Measurements from ENCODE around the gene NTN5. TPM values are rescaled to one million over a fixed set of nuclear protein-coding genes. Genes with fewer than 3 reads are reported as not detected.

NTN5 gene
- total RNA-seq, 1 experiment from 2014 or later, result 0.55 TPM

DNA sequence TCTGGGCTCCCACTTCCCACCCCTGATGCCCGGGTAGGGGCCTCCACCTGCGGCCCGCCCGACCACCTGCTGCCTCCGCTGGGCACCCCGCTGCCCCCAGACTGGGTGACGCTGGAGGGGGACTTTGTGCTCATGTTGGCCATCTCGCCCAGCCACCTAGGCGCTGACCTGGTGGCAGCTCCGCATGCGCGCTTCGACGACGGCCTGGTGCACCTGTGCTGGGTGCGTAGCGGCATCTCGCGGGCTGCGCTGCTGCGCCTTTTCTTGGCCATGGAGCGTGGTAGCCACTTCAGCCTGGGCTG, 43.6 kb downstream of the NTN5 start:
- Histone ChIP-seq H3K9ac (ENCODE audit: extremely low read depth, insufficient read length, low read length) (no peak overlapping the region), H2BK120ac (ENCODE audit: low read depth, low read length, poor library complexity, severe bottlenecking) (no peak overlapping the region), H3K4me1 (ENCODE audit: insufficient read depth, low read length) (peaks cover 7% of the 10 kb centered on the region; the same call in 1 of the 2 replicates), H3K27ac (ENCODE audit: insufficient read length, low read depth, low read length) (no peak overlapping the region), H4K91ac (ENCODE audit: insufficient read length, low read depth, low read length) (no peak overlapping the region), H3K56ac (ENCODE audit: insufficient read length, low read depth, low read length) (no peak overlapping the region), H3K4ac (ENCODE audit: low read depth, low read length) (no peak overlapping the region), H4K5ac (ENCODE audit: insufficient read length, low read depth, low read length) (no peak overlapping the region), H2AK5ac (ENCODE audit: insufficient read length, low read length) (no peak overlapping the region), H3K79me2 (ENCODE audit: insufficient read depth, low read length) (peaks cover 4% of the 10 kb centered on the region; the same call in 1 of the 2 replicates), H3K9me3 (ENCODE audit: control insufficient read depth, low read depth, low read length) (no peaks in the 10 kb centered on the region), H3K14ac (ENCODE audit: insufficient read depth, low read length) (no peak overlapping the region), H2BK5ac (ENCODE audit: insufficient read length, low read length) (no peak overlapping the region), H3K79me1 (ENCODE audit: insufficient read depth, low read depth, low read length, poor library complexity, severe bottlenecking) (no peaks in the 10 kb centered on the region), H2BK12ac (ENCODE audit: insufficient read length, low read depth, low read length) (no peak overlapping the region), H3K23me2 (ENCODE audit: insufficient read length, low read depth, low read length, poor library complexity, severe bottlenecking) (peaks cover 14% of the 10 kb centered on the region), H3T11ph (ENCODE audit: low read length) (no peak overlapping the region), H4K20me1 (ENCODE audit: control insufficient read depth, insufficient read depth, insufficient read length) (no peaks in the 10 kb centered on the region), H2BK20ac (ENCODE audit: low read depth, low read length, poor library complexity, severe bottlenecking) (no peak overlapping the region), H2BK15ac (ENCODE audit: low read depth, low read length) (no peak overlapping the region), H3K18ac (ENCODE audit: insufficient read length, low read depth, low read length) (peak overlapping the region; percentile 71), H3K23ac (ENCODE audit: insufficient read length, low read depth, low read length) (no peak overlapping the region), H4K8ac (replicated peaks; ENCODE audit: insufficient read length, low read depth, low read length) (no peak overlapping the region), H2AFZ (ENCODE audit: low read length) (no peak overlapping the region), H3K4me2 (ENCODE audit: insufficient read depth, insufficient read length, low read length) (peak overlapping the region; percentile 58), H3K27me3 (ENCODE audit: insufficient read depth, low read length) (no peaks in the 10 kb centered on the region)
- Mint-ChIP-seq H3K27ac (no peak overlapping the region; a peak in 1 of 7 replicates), H3K4me3 (peak overlapping the region in 1 of 2 experiments; percentile 82; a peak in 1 of 5 replicates), H3K36me3 (ENCODE audit: insufficient read depth in 1 of 3, low read depth in 3 of 3) (peaks cover 5 to 28% (median 19%) of the 10 kb centered on the region in 3 experiments), H3K4me1 (peaks cover 29 to 48% of the 10 kb centered on the region in 2 experiments), H3K27me3 (ENCODE audit: low read depth) (no peaks in the 10 kb centered on the region), H3K9me3 (no peaks in the 10 kb centered on the region; a peak in 1 of 5 replicates)
- WGBS (ENCODE audit: extremely low coverage, insufficient read length, low lambda C conversion rate), result no CpG with 5 or more reads among the region's 22 CpGs
- no peak for DNase-seq
- TF ChIP-seq, protein P1, sequence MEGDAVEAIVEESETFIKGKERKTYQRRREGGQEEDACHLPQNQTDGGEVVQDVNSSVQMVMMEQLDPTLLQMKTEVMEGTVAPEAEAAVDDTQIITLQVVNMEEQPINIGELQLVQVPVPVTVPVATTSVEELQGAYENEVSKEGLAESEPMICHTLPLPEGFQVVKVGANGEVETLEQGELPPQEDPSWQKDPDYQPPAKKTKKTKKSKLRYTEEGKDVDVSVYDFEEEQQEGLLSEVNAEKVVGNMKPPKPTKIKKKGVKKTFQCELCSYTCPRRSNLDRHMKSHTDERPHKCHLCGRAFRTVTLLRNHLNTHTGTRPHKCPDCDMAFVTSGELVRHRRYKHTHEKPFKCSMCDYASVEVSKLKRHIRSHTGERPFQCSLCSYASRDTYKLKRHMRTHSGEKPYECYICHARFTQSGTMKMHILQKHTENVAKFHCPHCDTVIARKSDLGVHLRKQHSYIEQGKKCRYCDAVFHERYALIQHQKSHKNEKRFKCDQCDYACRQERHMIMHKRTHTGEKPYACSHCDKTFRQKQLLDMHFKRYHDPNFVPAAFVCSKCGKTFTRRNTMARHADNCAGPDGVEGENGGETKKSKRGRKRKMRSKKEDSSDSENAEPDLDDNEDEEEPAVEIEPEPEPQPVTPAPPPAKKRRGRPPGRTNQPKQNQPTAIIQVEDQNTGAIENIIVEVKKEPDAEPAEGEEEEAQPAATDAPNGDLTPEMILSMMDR (conservative IDR thresholded peaks at IDR 0.05), result no peak
